HG03354 (cell line): Measurements from ENCODE around the gene DSE.

Source experiments
- ATAC-seq: cut with Tn5 transposase; IDR thresholded peaks from one replicate; pipeline ENCODE4 v1.9.1; 2021; ENCODE audit warnings: mild to moderate bottlenecking; ENCODE audit not compliant: unreplicated experiment, poor library complexity, severe bottlenecking

DSE gene

GRCh38 chr6:116355796-116356195 lies 15.0 kb upstream of the DSE start:
- no peak for ATAC-seq

- ATAC-seq = no peak
Measured at GRCh38 chr6:116359131-116359530, 11.6 kb upstream of the DSE start.

- ATAC-seq = no peak
Measured at GRCh38 chr6:116359835-116360234, 10.9 kb upstream of the DSE start.

- ATAC-seq = no peak
Measured at GRCh38 chr6:116362276-116362675, 8.5 kb upstream of the DSE start.

GRCh38 chr6:116363759-116364158 lies 7.0 kb upstream of the DSE start:
- no peak for ATAC-seq

- peak; percentile 52 for ATAC-seq
Measured at GRCh38 chr6:116364321-116364720, 6.4 kb upstream of the DSE start.

GRCh38 chr6:116365743-116366142 lies 5.0 kb upstream of the DSE start:
- no peak for ATAC-seq

GRCh38 chr6:116366740-116367275 lies 3.9 kb upstream of the DSE start:
- no peak for ATAC-seq

- ATAC-seq = peak; percentile 38
Measured at GRCh38 chr6:116369540-116369939, 1.2 kb upstream of the DSE start.

GRCh38 chr6:116369964-116370759 lies 585 bp upstream of the DSE start:
- peak; percentile 52 for ATAC-seq

GRCh38 chr6:116371120-116371917 lies 572 bp downstream of the DSE start:
- ATAC-seq = peak; percentile 53

GRCh38 chr6:116371918-116372209 lies 1.1 kb downstream of the DSE start:
- ATAC-seq = no peak

- ATAC-seq = no peak
Measured at GRCh38 chr6:116373300-116373699, 2.6 kb downstream of the DSE start.

GRCh38 chr6:116373940-116374339 lies 3.2 kb downstream of the DSE start:
- no peak for ATAC-seq

- no peak for ATAC-seq
Measured at GRCh38 chr6:116374586-116374985, 3.8 kb downstream of the DSE start.

GRCh38 chr6:116375262-116375661 lies 4.5 kb downstream of the DSE start:
- no peak for ATAC-seq

- ATAC-seq = no peak
Measured at GRCh38 chr6:116376149-116376548, 5.4 kb downstream of the DSE start.

- no peak for ATAC-seq
Measured at GRCh38 chr6:116379764-116380163, 9.0 kb downstream of the DSE start.

GRCh38 chr6:116380346-116380745 lies 9.6 kb downstream of the DSE start:
- ATAC-seq = no peak

GRCh38 chr6:116381000-116381399 lies 10.3 kb downstream of the DSE start:
- ATAC-seq = no peak

- ATAC-seq = no peak
Measured at GRCh38 chr6:116382587-116382986, 11.8 kb downstream of the DSE start.
